Nephron (organoid): Measurements from ENCODE around the gene INPP5K.

Experiments
- H3K27ac Mint-ChIP-seq, 3 experiments: 2 replicates each; pipeline ENCODE4 v1.8.0; 2020; ENCODE audit warnings: mixed read lengths in 3 of 3, mild to moderate bottlenecking in 2 of 3, moderate library complexity in 1 of 3
- H3K27me3 Mint-ChIP-seq: 2 replicates; pipeline ENCODE4 v1.8.0; 2021; ENCODE audit warnings: low read depth, mild to moderate bottlenecking, moderate library complexity, mixed read lengths
- H3K36me3 Mint-ChIP-seq: 2 replicates; pipeline ENCODE4 v1.8.0; 2020; ENCODE audit warnings: low read depth, mixed read lengths
- H3K4me1 Mint-ChIP-seq: 2 replicates; pipeline ENCODE4 v1.8.0; 2020; ENCODE audit warnings: mixed read lengths
- H3K4me3 Mint-ChIP-seq, 3 experiments: 2 replicates each; pipeline ENCODE4 v1.8.0; 2020; ENCODE audit warnings: mild to moderate bottlenecking in 3 of 3, mixed read lengths in 3 of 3, moderate library complexity in 2 of 3
- H3K9me3 Mint-ChIP-seq: 2 replicates; pipeline ENCODE4 v1.8.0; 2020; ENCODE audit warnings: mixed read lengths
- CTCF ChIP-seq, 3 experiments: fragments of 200-600 bp; sonication (generic); IDR thresholded peaks; one replicate each; pipeline ENCODE4 v1.5.0; 2021; ENCODE audit warnings: antibody characterized with exemption in 3 of 3; ENCODE audit not compliant: unreplicated experiment in 3 of 3

Gene INPP5K

GRCh38 chr17:1492249-1493206 lies 23.9 kb downstream of the INPP5K start, which contains the start of gene MYO1C:
MYO1C (minus strand) TSS chr17:1492686; CDS start chr17:1492487, 199 bp downstream.
- H3K27me3 Mint-ChIP-seq = no peaks in the 10 kb centered on the region
- H3K4me3 Mint-ChIP-seq = peak within 1 kb of the TSS; percentile 83 to 89 (median 85)
- H3K9me3 Mint-ChIP-seq = no peaks in the 10 kb centered on the region
- H3K4me1 Mint-ChIP-seq = peaks cover 44% of the 10 kb centered on the region
- no peak for TF ChIP-seq CTCF (IDR thresholded peaks at IDR 0.05; ENCODE audit: unreplicated experiment in 3 of 3)
- H3K27ac Mint-ChIP-seq = peak within 1 kb of the TSS; percentile 68 to 89 (median 89)
- no peaks in the 10 kb centered on the region for H3K36me3 Mint-ChIP-seq

GRCh38 chr17:1491443-1492248 lies 24.8 kb downstream of the INPP5K start:
- Mint-ChIP-seq H3K36me3 (no peaks in the 10 kb centered on the region), H3K4me1 (peaks cover 48% of the 10 kb centered on the region), H3K9me3 (no peaks in the 10 kb centered on the region), H3K4me3 (peak overlapping the region; percentile 83 to 89 (median 85)), H3K27ac (peak overlapping the region; percentile 47 to 84 (median 67)), H3K27me3 (no peaks in the 10 kb centered on the region)
- no peak for TF ChIP-seq CTCF (IDR thresholded peaks at IDR 0.05; ENCODE audit: unreplicated experiment in 3 of 3)

- Mint-ChIP-seq H3K4me1 (peaks cover 47% of the 10 kb centered on the region), H3K36me3 (no peaks in the 10 kb centered on the region), H3K27me3 (no peaks in the 10 kb centered on the region), H3K4me3 (peak overlapping the region; percentile 77 to 87 (median 84)), H3K27ac (peak overlapping the region; percentile 62 to 65 (median 64)), H3K9me3 (no peaks in the 10 kb centered on the region)
- TF ChIP-seq CTCF (IDR thresholded peaks at IDR 0.05; ENCODE audit: unreplicated experiment in 3 of 3) = no peak
Measured at GRCh38 chr17:1490643-1491442, 25.6 kb downstream of the INPP5K start.

GRCh38 chr17:1488826-1489270 lies 27.6 kb downstream of the INPP5K start:
- Mint-ChIP-seq H3K27me3 (no peaks in the 10 kb centered on the region), H3K4me3 (peak overlapping the region; percentile 77 to 87 (median 84)), H3K9me3 (no peaks in the 10 kb centered on the region), H3K27ac (peak overlapping the region; percentile 73 to 86 (median 77)), H3K4me1 (peaks cover 33% of the 10 kb centered on the region), H3K36me3 (no peaks in the 10 kb centered on the region)
- no peak for TF ChIP-seq CTCF (IDR thresholded peaks at IDR 0.05; ENCODE audit: unreplicated experiment in 3 of 3)
